Stimulated activated CD8-positive, alpha-beta memory T cell treated with anti-CD3 and anti-CD28 coated beads, Interleukin-4, amount 100 ng/mL, for 4 hours (primary cell): Measurements from ENCODE around the gene KPNA3.

Experiments used
- DNase-seq, 2 donors: peaks; one replicate each; pipeline ENCODE4 v3.0.0-alpha.2; 2020; ENCODE audit warnings: low read depth in 2 of 2, low spot score in 1 of 2

Gene KPNA3

DNA sequence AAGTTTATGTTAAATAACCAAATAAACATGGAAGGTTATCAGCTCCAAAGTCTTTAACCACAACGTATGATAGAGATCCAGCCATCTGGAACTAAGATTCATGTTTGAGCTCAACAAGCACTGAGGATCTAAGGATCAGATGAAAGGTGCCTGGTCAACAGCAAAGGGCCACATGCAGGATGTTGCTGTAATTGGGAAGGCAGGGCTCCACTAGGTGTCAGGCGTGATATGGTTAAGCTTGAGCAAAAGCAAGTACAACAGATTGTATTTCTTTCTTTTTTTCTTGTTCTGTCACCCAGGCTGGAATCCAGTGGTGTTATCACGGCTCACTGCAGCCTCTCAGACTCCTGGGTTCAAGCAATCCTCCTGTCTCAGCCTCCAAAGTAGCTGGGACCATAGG lies 113.2 kb downstream of the KPNA3 start:
- DNase-seq = no peak

DNA sequence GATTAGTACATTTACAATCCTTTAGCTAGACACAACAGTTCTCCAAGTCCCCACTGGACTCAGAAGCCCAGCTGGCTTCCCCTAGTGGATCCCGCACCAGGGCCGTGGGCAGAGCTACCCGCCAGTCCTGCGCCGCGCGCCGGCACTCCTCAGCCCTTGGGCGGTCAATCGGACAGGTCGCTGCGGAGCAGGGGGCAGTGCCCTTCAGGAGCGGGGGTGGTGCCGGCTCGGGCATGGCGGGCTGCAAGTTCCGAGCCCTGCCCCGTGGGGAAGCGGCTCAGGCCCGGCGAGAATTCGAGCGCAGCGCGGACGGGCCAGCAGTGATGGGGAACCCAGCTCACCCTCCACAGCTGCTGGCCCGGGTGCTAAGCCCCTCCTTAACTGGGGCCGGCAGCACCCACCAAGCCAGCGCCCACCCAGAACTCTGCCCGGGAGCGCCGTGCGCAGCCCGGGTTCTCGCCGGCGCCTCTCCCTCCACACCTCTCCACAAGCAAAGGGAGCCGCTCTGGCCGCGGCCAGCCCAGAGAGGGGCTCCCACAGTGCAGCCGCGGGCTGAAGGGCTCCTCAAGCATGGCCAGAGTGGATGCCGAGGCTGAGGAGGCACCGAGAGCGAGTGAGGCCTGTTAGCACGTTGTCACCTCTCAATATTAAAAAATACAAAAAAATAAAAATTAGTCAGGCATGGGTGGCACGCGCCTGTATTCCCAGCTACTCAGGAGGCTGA lies 114.1 kb downstream of the KPNA3 start:
- no peak for DNase-seq

DNA sequence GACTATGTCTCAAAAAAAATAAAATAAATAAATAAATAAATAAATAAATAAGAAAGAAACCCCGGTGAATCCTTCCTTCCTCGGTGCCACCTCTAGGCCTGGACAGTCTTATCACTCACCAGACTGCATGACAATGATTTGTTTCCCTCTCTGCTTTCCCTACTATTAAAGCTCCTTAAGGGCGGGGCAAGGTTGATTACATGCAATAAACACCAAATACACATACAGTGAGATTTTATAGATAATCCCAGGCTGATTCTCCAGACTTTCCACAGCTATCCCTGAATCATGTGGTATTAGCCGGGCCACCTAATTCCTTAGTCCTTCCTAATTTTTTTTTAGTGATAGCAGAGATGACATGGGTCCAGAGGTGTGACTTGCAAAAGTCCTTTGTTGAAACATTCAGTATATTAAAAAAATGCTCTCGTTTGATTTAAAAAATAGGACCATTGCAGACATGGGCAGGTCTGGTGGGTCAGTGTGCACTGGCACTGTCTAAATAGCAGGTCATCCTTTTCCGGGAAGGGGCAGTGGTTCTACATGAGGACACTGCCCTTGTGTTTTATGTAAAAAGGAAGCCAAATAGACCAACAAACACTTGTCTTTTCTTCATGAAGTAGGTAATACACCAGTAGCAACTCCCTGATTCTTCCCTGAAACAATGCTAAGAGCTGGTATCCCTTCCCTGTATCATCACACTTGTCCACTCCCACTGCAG lies 115.7 kb downstream of the KPNA3 start:
- no peak for DNase-seq

GRCh38 chr13:49670828-49671227 lies 121.7 kb downstream of the KPNA3 start:
- no peak for DNase-seq

DNA sequence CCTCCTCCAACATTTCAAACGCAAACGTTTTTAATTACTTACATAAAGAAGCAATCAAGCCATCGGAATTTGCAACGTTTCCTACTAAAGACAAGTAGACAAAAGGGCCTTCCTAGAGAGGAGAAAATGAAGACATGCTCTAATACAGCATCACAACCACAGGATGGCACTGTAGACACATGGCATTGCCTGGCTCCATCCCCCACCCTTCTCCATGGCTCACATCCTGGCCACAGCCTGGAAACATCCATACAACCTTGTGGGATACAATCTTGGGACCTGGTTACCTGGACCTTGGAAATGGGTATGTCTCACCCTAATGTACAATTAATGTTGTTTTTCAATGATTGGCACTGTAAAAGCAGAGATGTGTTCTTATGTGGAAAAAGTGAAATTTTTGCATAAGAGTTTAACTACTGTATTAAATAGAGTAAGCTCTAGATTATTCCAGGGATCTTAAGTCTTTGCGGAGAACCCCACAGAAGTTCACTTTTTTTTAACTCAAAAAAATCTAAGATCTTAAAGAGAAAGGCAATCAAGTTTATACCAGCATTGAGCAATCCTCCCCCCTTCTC lies 122.7 kb downstream of the KPNA3 start:
- DNase-seq = no peak

DNA sequence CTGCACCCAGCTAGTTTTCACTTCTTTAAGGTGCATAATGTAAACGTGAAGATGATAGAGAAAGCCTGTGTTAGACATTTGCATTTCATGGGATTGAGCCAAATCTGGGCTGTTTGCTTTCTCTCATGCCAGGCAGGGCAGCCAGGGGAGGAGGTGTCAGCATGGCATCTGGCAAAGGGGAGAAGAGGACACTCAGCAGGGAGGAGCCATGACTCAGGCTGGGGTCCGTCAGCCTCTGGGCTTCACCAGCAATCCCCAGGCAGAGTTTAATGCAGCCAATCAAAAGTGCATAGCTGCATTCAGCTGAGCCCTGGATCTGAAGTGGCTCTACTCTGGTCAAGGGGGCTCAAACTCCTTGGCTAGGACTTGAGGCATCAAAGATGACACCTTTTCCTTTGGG lies 124.7 kb downstream of the KPNA3 start:
- DNase-seq = no peak

GRCh38 chr13:49664606-49665005 lies 127.9 kb downstream of the KPNA3 start:
- DNase-seq = no peak

GRCh38 chr13:49657241-49657641 lies 135.2 kb downstream of the KPNA3 start:
- no peak for DNase-seq

DNA sequence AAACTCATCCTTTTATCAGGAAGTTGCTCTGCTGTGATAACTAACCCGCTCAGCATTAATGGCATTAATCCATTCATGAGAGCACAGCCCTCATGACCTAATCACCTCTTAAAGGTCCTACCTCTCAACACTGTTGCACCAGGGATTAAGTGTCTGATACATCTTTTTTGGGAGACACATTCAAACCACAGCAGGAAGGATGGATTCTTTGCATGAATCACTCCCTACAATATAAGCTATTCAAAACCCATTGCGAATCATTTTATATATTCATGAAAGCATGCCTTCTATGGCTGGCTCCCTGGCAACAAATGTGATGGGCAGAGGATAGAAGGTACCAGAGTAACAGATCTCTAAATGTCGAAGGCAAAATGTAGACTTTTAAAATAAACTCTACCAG lies 136.6 kb downstream of the KPNA3 start:
- no peak for DNase-seq

DNA sequence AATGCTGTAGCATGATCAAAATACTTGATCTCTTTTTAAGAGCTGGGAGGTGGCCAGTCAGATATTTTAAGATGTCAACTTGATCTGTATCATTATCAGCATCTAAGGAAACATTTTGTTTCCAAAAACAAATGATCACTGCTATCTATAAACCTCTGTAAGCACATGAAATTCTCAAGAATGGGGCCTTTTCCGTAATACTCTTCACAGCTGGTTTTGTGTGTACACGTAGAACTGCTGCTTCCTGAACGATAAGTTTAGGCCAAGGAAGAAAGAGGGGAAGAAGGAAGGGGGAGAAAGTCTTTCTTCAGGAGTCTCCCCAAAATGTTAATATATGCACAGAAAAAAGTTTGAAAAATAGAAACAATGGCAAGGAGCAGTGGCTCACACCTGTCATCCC lies 138.5 kb downstream of the KPNA3 start:
- no peak for DNase-seq

DNA sequence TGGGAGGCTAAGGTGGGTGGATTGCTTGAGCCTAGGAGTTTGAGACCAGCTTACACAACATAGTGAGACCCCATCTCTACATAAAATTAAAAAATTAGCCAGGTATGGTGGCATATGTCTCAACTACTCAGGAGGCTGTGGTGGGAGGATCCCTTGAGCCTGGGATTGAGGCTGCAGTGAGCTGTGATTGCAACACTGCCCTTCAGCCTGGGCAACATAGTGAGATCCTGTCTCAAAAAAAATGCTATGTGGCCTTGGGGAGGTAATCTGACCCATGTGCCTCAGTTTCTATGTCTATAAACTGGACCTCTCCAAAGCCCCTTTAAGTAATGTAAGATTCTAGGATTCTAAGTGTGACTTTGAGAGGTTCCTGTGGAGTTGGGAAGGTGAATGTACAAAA lies 139.0 kb downstream of the KPNA3 start:
- no peak for DNase-seq

DNA sequence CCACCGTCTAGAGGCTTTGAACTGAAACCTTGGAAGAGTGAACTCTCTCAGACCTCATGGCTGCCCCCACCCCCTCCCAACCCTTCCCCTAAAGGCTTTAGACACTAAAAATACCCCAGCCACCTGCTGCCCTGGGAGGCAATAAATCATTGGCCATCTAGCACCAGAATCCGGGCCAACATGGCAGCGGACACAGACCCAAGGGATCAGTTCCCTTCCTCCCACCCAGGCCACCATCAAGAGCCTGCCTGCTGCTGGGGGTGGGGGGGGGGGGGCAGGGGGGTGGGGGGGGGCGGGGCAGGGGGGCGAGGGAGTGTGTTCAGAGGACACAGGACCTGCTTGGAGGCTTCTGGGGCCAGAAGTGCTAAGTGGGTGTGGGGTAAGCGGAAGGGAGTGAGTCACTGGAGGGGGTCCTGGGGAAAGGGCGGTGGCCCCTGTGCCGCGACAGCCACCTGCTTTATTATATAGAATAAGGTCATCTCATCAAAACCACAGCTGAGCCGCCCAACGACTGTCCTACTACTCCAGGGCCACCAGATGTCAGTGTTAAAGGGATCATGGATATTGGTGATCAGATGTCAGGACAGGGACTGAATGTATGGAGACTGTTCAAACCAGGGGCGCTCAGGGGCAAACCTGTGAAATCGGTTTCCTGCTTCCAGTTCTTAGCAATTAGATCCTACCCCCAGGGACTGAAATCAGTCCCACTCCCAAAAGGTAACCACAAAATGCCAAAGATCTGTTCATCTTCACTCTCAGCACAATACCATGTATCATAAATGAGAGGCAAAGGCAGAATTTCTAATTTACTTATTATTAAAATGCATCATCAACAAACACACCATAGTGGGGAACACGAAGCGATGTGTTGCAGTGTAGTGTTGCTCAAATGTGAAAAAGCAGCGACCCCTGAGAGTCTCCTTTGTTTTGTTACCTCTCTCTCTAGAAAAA lies 139.9 kb downstream of the KPNA3 start:
- no peak for DNase-seq

DNA sequence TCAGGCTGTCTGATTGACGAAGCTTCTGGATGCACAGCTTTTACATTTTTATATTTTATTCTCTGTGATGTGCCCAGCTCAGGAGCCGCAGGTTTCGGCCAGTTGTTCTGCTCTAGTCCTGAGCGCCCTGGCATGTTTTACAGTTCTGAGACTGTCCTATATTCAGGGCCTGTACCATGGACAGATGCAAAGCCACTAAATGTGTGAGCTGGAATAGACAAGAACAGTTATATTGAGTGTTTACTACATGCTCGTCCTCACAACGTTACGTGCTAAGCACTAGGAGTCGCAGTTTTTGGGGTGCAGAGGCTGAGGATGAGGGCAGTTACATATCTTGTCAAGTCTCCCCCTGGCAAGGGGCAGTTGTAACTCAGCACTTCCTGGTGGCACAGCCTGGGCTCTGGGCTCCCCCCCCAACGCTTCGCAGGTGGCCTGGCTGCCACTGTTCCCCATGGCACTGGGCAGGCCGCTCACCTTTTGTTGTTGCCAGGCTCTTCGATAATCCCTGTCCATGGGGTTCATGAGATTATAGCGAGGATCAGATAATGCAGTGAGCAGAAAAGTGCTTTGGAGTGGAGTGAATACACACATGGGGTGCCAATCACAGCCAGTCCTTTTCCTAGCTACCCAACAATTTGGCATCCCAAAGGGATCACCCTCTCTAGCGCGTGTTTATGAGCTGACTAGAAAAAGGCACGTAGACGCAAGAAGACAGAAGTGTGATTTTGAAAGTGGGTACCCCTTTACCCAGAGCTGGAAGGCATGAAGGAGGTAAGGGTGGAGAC lies 140.7 kb downstream of the KPNA3 start:
- no peak for DNase-seq

GRCh38 chr13:49649963-49650312 lies 142.5 kb downstream of the KPNA3 start:
- DNase-seq = no peak
